Breast epithelium (tissue), 4 donors: ENCODE results near the gene LY9. TPM values are rescaled to one million over a fixed set of nuclear protein-coding genes. Genes with fewer than 3 reads are reported as not detected.
"Not testable (repeated sequence)": the region's sequence is repeated elsewhere in the genome, so short reads cannot be mapped to it uniquely, and the experiment has no call there.

Experiments used
- DNase-seq, 2 donors: peaks; one replicate each; pipeline ENCODE4 v3.0.0-alpha.2; 2019; ENCODE audit warnings: low spot score in 2 of 2
- H3K27ac ChIP-seq, 2 donors: fragments of 200-600 bp; sonication (generic) in 1 of 2; one replicate each; pipeline ENCODE4 v1.5.1; 2016 to 2019; ENCODE audit warnings: mild to moderate bottlenecking in 1 of 2
- H3K27me3 ChIP-seq, 2 donors: fragments of 200-600 bp; sonication (generic) in 1 of 2; one replicate each; pipeline versions ENCODE4 v1.5.1 to v1.6.0; 2017 to 2019; ENCODE audit warnings: control low read depth in 1 of 2, mild to moderate bottlenecking in 1 of 2
- H3K36me3 ChIP-seq: fragments of 200-600 bp; one replicate; pipeline ENCODE4 v1.5.1; 2019
- H3K4me1 ChIP-seq, 2 donors: fragments of 200-600 bp; sonication (generic); one replicate each; pipeline ENCODE4 v1.5.1; 2016 to 2019; ENCODE audit warnings: control low read depth in 1 of 2
- H3K4me3 ChIP-seq, 3 donors: fragments of 200-600 bp; sonication (generic); 1 replicate in 2 of 3; 2 replicates in 1 of 3; pipeline ENCODE4 v1.5.1; 2016 to 2019; ENCODE audit warnings: mild to moderate bottlenecking in 3 of 3, moderate library complexity in 2 of 3
- H3K9me3 ChIP-seq, 2 donors: fragments of 200-600 bp; sonication (generic) in 1 of 2; one replicate each; pipeline ENCODE4 v1.5.1; 2016 to 2019; ENCODE audit warnings: control low read depth in 1 of 2
- CTCF ChIP-seq, 3 donors: fragments of 450-650 bp; IDR thresholded peaks; one replicate each; pipeline ENCODE4 v1.5.1; 2016 to 2017; ENCODE audit warnings: antibody characterized with exemption in 3 of 3, mild to moderate bottlenecking in 3 of 3, moderate library complexity in 3 of 3
- POLR2A ChIP-seq: fragments of 450-650 bp; IDR thresholded peaks from one replicate; pipeline ENCODE4 v1.6.1; 2016; ENCODE audit warnings: antibody characterized with exemption, mild to moderate bottlenecking, moderate library complexity
- POLR2AphosphoS5 ChIP-seq, 3 donors: sonication (generic); formaldehyde crosslinking; IDR thresholded peaks; one replicate each; pipeline ENCODE4 v1.6.1; 2017; ENCODE audit warnings: antibody characterized with exemption in 3 of 3
- intact Hi-C: fragments of 100-400 bp; cut with DNase I; formaldehyde crosslinking; loops from one replicate; pipeline ENCODE4 v1.15.1; 2023; ENCODE audit warnings: low total_unique reads
- total RNA-seq, 3 donors: library from RNA; depleted of rRNA; stranded (reverse); fragments of >200 nt; gene quantifications; one replicate each; pipeline ENCODE4 v1.1.0, GENCODE V29; 2016

LY9 gene
- total RNA-seq, 3 donors from 2014 or later = 1.1 to 5.9 (median 5.6) TPM

DNA sequence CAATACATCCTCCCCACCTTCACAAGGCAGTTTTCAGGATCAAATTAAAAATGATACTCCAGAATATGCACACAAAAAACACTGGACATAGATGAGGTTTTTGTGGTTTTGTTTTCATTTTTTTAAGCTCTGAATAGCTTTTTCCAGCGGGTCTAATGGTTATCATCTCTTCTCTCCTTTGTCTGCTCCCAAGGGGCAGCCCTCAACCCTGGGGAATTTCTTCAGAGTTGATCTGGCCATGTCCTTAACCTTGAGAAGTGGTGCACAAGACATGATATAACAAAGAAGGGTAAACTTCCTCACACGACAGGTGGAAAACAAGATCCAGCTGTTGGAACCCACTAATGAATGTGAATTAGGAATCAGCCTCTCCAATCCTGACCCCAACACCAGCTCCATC lies 68.2 kb downstream of the LY9 start:
- no peak overlapping the region for H3K4me3 ChIP-seq
- H3K27ac ChIP-seq = no peak overlapping the region
- H3K4me1 ChIP-seq = no peaks in the 10 kb centered on the region
- no peak for DNase-seq
- TF ChIP-seq CTCF (IDR thresholded peaks at IDR 0.05) (no peak), POLR2AphosphoS5 (IDR thresholded peaks at IDR 0.05) (no peak), POLR2A (no peak)
- H3K36me3 ChIP-seq = no peaks in the 10 kb centered on the region
- H3K27me3 ChIP-seq = no peaks in the 10 kb centered on the region
- intact Hi-C loops = no loop called here
- no peaks in the 10 kb centered on the region for H3K9me3 ChIP-seq

- TF ChIP-seq CTCF (IDR thresholded peaks at IDR 0.05) (no peak), POLR2AphosphoS5 (IDR thresholded peaks at IDR 0.05) (no peak), POLR2A (no peak)
- Histone ChIP-seq H3K27ac (no peak overlapping the region), H3K36me3 (no peaks in the 10 kb centered on the region), H3K9me3 (no peaks in the 10 kb centered on the region), H3K27me3 (no peaks in the 10 kb centered on the region), H3K4me1 (no peaks in the 10 kb centered on the region), H3K4me3 (no peak overlapping the region)
- DNase-seq = no peak
- intact Hi-C loops = no loop called here
Observed at GRCh38 chr1:160865337-160865736, 69.4 kb downstream of the LY9 start.

DNA sequence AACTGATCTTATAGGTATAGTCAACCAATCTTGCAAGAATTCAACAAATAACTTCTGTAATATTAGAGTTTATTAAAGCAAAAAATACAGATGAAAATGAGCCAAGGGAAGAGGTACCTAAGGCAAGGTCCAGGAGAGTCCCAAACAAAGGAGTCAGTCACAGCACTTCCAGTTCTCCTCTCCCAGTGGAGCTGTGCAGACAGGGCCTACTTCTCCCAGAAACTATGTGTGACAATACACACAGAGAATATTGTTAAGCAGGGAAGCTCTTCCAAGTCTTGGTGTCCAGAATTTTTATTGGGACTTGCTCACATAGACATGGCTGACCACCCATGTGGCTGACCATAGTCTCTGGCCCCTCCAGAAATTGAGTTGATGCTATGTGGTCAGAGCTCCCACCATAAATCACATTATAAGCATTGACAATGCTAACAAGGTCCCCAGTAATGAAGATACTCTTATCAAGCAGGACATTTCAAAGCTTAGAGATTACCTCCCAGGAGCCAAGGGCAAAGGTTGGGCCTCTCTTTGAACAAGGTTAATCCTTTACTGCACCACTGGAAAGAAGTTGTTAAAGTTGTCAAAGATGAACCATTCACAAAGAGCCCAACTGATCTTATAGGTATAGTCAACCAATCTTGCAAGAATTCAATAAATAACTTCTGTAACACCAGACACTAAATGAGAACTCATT lies 70.2 kb downstream of the LY9 start:
- TF ChIP-seq POLR2A (no peak), POLR2AphosphoS5 (IDR thresholded peaks at IDR 0.05) (no peak), CTCF (IDR thresholded peaks at IDR 0.05) (no peak)
- Histone ChIP-seq H3K4me3 (no peak overlapping the region), H3K27ac (no peak overlapping the region), H3K9me3 (no peaks in the 10 kb centered on the region), H3K4me1 (no peaks in the 10 kb centered on the region), H3K27me3 (no peaks in the 10 kb centered on the region), H3K36me3 (no peaks in the 10 kb centered on the region)
- intact Hi-C loops = no loop called here
- no peak for DNase-seq

DNA sequence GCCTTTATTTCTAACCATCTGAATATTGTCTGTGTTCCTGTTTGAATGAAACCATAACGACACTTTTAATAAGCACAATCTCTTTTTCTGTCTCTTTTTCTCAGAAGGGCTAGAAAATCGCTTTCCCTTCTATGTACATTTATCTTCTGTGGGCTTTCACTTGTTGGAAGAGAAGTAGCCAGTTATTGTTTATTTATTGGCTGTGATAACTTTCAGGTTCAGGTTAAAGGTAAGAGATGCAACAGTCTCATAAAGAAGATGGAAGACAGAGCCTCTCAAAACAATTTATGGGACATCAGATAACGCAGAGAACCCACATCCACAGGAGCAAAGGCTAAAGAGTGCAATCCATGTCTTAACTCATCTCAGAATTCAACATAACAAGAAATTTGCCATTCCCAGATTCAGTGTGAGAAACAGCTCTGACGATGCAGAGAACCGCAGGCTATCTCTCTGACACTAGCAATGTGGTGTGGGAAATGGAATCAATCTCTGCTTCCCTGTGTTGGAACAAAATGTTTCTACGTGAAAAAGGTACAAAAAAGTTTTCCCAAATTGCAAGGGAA lies 70.8 kb downstream of the LY9 start:
- no peaks in the 10 kb centered on the region for H3K27me3 ChIP-seq
- H3K9me3 ChIP-seq = no peaks in the 10 kb centered on the region
- no peak for DNase-seq
- H3K27ac ChIP-seq = no peak overlapping the region
- no peaks in the 10 kb centered on the region for H3K36me3 ChIP-seq
- no peak for TF ChIP-seq POLR2AphosphoS5 (IDR thresholded peaks at IDR 0.05)
- TF ChIP-seq POLR2A = no peak
- no peak for TF ChIP-seq CTCF (IDR thresholded peaks at IDR 0.05)
- H3K4me3 ChIP-seq = no peak overlapping the region
- no peaks in the 10 kb centered on the region for H3K4me1 ChIP-seq
- intact Hi-C loops = no loop called here

DNA sequence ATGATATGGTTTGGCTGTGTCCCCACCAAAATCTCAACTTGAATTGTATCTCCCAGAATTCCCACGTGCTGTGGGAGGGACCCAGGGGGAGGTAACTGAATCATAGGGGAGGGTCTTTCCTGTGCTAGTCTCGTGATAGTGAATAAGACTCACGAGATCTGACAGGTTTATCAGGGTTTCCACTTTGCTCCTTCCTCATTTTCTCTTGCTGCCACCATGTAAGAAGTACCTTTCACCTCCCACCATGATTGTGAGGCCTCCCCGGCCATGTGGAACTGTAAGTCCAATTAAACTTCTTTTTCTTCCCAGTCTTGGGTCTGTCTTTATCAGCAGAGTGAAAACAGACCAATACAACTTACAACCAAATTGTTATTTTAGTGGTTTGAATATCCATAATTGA lies 71.7 kb downstream of the LY9 start:
- DNase-seq, H3K4me1 ChIP-seq, intact Hi-C loops, H3K4me3 ChIP-seq, H3K9me3 ChIP-seq, H3K27ac ChIP-seq, H3K36me3 ChIP-seq, H3K27me3 ChIP-seq: not testable (repeated sequence)
